GM19238 (cell line): ENCODE results near the gene NOTCH2.
"Not testable (repeated sequence)": the region's sequence is repeated elsewhere in the genome, so short reads cannot be mapped to it uniquely, and the experiment has no call there.

ENCODE experiments used
- DNase-seq: peaks from one replicate; pipeline ENCODE4 v3.0.0; 2011; ENCODE audit warnings: low spot score; ENCODE audit not compliant: insufficient read length

NOTCH2 gene

DNA sequence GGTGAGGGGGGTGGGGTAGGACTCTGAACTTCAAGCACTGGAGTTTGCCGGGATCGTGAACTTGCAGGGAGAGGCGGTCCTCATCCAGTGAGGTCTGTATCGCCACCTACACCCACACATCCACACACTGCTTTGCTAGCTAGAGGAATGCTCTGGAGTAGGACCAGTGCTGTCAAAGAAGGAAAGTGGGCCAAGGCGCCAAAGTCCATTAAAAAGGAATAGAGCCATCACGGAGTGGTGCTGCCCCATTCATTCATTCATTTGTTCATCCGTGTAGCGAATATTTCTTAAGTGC, 405 bp upstream of the NOTCH2 start:
- not testable (repeated sequence) for DNase-seq

DNA sequence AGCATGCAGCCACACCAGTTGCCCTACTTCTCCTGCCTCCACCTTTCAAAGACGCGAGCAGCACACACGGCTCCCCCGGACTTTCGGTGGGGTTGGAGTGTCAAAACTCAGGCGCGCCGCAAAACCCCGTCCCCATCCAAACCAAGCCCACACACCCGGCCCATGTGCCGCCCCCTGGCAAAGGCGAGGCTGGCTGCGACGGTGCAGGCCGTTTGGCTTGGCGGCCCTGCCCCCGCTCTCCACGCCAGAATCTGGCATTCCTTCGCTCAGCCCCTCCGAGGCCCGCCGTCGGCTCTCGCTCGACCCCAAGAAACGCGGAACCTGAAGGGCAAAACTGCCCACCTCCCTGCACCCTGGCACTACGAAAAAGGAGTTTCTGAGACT, 787 bp downstream of the NOTCH2 start:
- DNase-seq, result not testable (repeated sequence)

DNA sequence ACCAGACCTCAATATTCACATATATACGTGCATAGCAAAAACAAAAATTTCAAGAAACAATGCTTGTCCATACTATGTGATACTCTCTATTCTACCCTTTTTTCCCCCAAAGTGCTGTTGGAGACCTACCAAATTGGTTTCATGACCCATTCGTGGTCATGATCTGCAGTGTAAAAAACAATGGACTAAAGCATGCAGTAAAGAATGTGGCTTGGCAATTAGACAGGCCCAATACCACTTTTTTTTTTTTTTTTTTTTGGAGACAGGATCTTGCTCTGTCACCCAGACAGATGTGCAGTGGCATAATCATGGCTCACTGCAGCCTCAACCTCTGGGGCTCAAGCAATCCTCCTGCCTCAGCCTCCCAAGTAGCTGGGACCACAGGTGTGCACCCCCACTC, 21.3 kb downstream of the NOTCH2 start:
- not testable (repeated sequence) for DNase-seq

DNA sequence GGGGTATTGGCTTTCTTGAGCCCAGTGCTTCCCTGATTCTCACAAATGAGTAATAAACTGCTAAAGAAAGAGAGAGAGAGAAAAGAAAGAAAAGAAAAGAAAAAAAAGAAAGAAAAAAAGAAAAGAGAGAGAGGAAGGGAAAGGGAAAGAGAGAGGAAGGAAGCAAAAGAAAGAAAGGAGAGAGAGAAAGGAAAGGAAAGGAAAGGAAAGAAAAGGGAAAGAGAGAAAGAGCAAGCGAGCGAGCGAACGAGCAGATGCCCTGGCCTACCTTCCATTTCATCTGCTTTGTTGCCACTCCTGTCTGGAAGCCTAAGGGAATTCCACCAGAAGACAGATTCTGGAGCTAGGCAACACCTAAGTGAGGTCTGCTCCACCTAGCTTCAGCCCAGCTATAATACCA, 27.7 kb downstream of the NOTCH2 start:
- not testable (repeated sequence) for DNase-seq

DNA sequence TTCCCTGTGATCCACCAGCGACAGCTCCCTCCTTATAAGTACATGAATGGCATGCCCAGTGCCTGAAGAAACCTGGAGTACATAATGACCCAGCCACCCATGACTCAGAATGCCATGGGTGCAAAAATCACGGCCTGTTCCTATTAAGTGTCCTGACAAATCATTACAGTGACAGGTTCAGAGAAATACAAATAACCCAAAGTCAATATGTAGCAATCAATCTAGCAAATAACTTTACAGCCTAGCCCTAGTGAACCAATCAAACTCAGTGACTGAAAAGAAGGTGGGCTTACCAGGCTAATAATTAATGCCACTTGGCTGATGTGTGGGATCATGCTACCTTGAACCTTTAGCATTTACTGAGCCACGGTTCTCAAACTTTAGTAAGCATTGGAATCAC, 37.2 kb downstream of the NOTCH2 start:
- not testable (repeated sequence) for DNase-seq

DNA sequence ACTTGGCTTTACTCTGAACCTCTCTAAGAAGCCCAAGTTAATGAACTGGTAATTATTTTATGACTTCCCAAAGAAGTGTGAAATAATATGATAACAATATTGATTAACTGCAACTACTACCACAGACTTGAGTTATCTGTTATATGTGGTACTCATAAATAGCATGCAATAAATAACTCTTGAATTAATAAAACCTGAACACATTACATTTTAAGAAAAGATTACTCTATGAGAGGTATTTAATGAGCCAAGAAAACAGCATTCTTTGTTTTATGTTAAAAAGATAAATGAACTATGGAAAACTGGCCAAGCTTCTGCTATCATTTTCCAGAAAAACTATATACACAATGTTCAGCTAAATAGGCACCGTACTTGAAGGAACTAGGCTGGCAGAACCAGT, 45.7 kb downstream of the NOTCH2 start:
- DNase-seq, result not testable (repeated sequence)

DNA sequence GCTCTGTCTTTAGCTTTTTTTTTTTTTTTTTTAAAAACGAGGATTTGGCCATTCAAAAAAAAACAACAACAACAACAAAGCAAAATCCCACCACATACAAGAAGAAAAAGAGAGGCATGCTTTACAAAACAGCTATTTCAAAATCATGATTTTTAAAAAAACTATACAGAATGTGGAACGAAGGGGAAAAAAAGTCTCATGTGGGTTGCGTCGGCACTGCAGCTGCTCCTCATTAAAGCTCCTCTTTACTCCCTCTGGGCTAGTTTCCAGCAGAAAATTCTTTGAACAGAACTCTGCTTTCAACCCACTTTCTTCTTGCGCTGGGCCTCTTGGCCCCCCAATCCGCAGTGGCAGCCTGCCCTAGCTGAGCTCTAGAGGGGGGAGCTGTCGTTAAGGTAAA, 54.5 kb downstream of the NOTCH2 start:
- not testable (repeated sequence) for DNase-seq

DNA sequence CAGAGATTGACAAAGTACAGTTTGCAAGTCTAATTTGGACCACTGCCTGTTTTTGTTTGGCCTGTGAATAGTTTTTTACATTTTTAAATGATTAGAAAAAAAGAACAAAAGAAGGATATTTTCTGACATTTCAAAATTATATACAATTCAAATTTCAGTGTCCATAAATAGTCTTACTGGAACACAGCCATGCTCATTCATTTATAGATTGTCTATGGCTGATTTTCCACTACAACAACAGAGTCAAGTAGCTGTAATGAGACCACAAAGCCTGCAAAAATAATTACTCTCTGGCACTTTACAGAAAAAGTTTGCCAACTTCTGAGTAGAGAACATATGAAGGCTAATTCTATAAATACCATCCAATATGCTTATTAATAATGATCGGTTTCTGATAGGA, 61.1 kb downstream of the NOTCH2 start:
- DNase-seq, result not testable (repeated sequence)

DNA sequence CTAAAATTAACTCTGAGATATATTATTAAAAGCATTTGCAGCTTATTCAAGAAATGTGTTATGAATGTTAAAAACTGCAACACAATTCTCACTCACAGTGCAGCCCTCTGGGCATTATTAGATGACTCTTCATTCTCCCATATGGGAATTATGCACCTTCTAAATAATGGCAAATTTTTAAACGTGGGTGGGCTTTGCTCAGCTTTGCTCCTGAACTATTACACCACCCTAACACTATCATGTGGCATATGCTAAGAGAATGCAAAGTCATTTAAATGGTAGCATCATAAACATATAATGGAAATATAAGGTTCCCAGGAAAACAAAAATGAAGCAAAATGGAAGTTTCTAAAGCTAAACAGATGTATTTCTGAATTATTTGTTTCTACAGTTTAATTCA, 61.6 kb downstream of the NOTCH2 start:
- DNase-seq, result not testable (repeated sequence)

DNA sequence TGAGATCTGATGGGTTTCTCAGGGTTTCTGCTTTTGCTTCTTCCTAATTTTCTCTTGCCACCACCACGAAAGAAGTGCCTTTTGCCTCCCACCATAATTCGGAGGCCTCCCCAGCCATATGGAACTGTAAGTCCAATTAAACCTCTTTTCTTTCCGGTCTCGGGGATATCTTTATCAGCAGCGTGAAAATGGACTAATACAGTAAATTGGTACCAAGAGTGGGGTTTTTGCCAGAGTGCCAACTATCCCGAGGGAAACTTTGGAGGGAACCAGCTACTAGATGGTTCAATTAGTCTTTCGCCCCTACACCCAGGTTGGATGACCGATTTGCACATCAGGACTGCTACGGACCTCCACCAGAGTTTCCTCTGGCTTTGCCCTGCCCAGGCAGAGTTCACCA, 68.4 kb downstream of the NOTCH2 start:
- not testable (repeated sequence) for DNase-seq

DNA sequence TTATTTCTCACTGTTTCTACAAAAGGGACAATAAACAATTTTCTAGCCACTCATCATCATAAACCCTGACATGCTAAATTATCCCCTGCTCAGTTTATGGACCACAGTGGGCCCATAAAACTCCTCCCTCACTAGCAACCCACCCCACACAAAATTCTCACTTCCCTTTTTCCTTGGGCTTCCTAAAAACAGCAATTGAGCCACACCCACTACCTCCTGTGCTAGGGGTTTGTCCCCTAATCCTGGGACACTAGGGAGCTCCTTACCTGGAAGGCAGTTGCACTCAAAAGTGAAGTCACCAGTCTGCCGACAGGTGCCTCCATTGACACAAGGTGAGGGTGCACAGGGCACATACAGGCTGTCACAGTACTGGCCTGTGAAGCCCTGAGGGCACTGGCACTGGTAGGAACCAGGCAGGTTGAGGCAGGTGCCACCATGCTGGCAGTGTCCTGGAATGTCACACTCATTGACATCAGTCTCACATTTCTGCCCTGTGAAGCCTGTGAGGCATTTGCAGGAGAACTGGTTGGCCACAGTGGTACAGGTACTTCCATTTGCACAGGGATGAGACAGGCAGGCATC, 72.6 kb downstream of the NOTCH2 start:
- DNase-seq, result not testable (repeated sequence)

DNA sequence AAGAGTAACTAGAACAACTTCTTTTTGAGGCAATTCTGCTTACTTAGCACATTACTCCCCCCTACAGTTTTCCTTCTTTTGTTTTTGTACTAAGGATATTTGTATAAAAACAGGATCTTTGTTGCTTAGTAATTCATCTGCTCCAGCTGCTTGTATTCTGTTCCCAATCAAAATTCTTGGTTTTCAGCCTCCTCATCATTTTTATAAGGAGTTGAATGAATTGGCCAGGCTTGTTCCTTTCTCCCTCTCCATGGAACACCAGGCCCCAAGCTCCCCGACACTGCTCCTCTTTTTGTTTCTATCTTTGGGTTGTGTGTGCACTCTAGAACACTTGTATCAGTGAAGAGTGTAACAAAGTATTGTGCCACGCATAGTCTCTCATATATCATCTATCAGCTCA, 73.5 kb downstream of the NOTCH2 start:
- not testable (repeated sequence) for DNase-seq

DNA sequence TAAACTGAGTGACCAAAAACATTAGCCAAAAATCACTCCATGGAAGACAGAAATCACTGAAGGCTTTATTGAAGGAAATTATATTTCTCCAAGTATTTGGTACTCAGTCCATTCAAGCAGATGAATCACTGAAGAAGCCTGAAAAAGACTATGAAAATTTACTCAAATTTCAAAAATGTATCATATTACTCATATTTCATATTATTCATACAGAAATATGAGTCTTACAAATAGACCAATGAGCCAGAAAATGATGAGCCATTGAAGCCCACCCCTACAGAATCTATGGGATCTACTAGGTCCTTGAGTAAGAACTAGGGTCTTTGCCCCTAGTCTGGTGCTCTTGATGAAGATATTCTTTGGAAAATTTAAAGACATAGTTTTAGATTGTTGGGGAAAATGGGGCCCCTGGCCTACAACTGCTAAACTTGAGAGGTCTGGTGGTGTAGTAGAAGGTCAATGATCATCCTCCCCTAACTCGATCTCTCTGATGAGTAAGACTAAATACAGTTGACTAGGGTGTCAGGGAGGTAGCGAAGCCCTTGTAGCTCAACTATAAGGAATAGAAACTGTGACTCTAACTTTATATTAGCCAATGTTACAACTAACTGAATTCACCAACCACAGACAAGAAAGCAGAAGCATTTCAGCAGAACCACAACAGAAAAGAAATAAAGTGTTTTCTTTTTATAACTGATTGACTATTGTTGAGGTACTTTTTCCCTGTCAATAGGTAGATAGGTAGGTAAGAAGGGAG, 81.0 kb downstream of the NOTCH2 start:
- DNase-seq, result no peak

DNA sequence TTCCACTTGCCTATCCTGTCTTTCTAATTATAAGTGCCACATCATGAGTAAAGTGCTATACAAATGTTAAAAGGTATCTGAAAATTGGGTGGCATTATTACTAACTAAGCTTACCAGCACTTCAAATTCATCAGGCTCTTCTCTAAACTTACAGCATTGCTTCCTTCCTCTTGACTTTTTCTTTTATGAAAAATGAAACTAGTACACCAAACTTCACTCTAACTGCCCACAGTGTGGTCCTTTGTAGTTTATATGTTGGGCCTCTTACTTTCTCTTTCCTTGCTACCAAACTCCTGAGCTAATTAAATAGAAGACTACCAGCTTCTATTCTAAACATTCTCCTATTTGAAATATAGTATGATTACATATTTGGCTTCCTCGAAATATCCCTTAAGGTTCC, 81.8 kb downstream of the NOTCH2 start:
- no peak for DNase-seq

DNA sequence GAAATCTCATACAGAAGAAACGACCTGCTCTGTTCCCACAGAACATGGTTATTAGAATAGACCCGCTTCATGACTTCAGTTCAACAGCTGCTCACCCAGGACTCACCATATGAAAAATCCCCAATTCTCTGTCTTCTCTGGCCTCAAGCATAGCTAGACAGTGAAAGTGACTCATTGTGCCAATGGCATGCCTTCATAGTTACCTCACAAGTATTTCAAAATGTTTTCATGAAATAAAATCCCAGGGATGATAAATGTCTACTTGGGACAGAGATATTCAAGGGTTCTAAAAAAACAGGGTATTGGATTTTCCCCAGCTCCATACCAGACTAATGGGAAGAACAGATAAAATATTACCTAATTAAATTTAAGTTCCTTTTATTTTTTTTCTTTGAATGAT, 82.3 kb downstream of the NOTCH2 start:
- no peak for DNase-seq

DNA sequence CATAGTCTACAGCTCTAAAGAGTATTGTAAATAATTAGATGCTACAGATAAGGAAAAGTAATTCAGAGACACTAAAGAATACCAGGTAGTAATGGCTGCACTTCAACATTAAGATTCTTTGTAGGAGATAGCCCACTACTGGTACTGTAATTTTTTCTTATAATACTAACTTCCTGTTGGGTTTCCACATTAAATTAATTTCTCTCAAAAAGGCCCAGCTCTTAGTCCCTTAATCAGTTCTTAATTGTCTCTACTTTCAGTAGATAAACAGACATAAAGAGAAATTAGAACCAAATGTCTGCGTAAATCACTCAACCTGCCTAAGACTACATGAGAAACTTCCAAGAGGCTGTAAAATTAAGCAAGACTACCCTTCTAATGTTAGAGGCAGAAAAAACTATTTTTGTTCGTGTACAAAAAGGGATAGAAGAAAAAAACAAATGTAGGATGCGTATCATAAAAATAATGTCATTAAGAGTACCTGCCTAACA, 83.4 kb downstream of the NOTCH2 start:
- no peak for DNase-seq

DNA sequence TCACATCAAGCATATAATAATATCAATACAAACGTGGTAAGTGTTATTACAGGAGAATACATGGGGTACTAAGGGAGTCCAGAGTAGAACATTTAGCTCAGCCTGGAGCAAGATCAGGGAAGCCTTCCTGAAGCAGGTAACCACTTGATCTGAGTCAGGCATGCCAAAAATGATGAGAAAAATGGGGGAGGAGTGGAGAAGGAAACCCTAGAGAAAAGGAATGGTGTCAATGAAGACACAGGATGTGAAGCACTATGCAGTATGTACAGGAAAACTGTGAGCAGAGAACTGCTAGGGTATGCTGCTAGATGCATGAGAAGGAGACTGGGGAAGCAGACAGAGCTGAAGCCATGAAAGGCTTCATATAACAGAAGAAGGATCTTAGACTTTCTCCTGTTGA, 84.7 kb downstream of the NOTCH2 start:
- DNase-seq, result no peak

DNA sequence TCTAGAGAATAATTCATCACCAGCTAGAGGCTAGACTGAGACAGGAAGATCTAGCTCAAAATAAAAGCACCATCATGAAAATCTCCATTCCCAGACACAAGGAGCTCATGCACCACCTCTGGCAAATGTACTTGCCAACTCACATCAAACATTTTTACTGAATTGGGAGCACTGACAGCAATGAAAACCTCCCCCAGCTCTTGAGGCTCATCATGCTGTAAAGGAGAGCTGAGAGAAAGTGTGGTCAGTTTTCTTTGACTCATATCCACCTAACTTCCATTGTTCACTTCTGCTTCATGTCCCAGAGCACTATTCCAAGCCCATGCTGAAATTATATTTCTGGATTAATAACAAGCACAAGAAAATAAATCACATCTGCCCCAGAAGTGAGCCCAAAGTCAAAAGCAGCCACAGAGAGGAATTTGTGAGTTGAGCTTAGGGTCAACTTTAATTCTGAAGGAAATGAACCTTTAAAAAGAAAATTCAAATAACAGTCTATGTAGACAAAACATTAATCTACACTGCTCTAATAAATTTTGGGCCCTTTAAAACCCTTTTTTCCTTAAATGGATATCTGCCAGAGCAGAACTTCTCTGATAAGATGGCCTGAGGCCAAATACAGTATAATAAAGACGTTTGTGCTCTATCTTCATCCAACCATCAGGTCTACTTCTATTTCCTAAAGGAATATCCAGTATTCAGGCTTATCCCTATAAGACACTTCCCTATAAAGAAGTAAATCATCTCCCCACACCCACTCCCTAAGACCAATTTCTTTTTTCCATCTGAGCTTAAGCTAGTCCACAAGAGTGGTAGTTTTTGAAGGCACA, 87.3 kb downstream of the NOTCH2 start:
- no peak for DNase-seq

DNA sequence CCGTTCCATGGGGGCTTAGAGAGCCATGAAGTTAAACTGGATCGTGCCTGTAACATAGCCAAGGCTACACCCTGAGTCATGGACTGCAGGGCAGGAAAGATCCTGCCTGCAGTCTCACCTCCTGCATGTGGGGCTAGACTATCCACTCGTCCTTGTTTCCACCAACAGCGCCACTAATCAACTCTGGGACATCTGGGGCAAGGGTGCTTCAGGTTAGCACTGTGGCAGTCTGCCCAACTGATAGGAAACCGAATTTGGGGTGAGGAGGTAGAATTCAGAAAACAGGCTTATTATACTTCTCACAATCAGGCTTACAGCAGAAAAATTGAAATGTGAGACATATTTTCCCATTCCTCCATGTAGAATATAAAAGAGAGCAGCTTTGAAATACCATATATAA, 88.0 kb downstream of the NOTCH2 start:
- DNase-seq, result no peak

DNA sequence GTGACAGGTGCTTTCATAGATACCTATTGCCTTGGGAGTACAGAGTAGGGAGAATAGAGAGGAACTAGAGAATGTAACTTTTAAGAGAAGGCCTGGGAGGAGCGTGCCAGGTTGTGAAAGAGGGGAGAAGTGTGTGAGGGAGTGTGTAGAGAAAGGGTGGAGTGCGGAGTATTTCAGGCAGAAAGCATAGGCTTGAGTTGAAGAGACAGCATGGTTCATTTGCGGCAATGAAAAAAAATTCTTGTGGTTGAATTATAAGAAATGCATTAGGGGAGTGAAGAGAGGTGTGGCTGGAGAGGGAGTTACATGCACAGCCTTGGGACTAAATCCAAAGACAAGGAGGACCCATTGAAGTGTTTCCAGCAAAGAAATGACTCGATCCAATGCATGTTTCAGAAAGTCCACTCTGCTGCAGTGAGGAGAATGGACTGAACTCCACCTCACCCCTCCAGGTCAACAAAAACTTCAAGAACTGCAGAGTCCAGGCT, 91.4 kb downstream of the NOTCH2 start:
- DNase-seq, result no peak

DNA sequence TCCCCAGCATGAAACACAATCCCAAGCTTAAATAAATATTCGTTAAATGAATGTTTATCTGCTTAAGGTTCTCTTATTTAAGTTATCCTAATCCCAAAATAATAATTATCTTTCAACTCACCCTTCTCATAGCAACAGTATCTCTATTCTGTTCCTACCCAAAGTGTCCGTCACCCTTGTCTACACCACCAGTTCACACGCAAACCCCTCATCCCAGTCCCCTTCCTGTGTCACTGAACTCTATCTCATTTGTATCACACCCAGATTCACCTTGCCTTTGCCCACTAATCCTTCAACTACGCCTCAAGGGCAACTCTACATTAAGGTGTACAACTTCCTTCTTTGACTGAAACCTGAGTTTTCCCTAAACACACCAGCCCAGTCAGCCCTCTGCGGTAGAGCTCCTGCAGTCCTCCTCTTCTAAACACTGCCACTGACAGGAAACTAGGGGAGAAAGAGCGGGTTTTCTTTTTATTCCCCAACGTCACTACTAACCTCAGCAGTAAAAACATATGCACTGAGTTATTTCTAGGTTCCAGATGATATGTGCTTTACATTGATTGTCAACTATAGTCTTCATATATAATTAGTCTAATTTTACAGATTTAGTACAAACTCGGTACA, 92.2 kb downstream of the NOTCH2 start:
- not testable (repeated sequence) for DNase-seq
